Panc1 (cell line): ENCODE data around the gene EYA2.

Experiments
- POLR2AphosphoS5 ChIP-seq: IDR thresholded peaks from 2 replicates; pipeline ENCODE4 v1.6.1; 2012; ENCODE audit warnings: mild to moderate bottlenecking, low read depth, low read length, moderate library complexity
- TCF7L2 ChIP-seq: IDR thresholded peaks from 2 replicates; pipeline ENCODE4 v1.6.1; 2011; ENCODE audit warnings: mild to moderate bottlenecking, low read depth, low read length, inconsistent platforms
- TF ChIP-seq, protein P1 (sequence below), 2 experiments: IDR thresholded peaks; 2 replicates each; pipeline ENCODE4 v1.6.1; 2011 to 2012; ENCODE audit warnings: low read depth in 2 of 2, control low read depth in 1 of 2, low read length in 1 of 2, mild to moderate bottlenecking in 1 of 2, moderate library complexity in 1 of 2; ENCODE audit not compliant: insufficient read depth in 1 of 2
- TF ChIP-seq, protein P2 (sequence below): fragments of 450-650 bp; IDR thresholded peaks from 2 replicates; pipeline ENCODE4 v1.5.1; 2017; ENCODE audit warnings: mild to moderate bottlenecking

- TF ChIP-seq, protein P1, sequence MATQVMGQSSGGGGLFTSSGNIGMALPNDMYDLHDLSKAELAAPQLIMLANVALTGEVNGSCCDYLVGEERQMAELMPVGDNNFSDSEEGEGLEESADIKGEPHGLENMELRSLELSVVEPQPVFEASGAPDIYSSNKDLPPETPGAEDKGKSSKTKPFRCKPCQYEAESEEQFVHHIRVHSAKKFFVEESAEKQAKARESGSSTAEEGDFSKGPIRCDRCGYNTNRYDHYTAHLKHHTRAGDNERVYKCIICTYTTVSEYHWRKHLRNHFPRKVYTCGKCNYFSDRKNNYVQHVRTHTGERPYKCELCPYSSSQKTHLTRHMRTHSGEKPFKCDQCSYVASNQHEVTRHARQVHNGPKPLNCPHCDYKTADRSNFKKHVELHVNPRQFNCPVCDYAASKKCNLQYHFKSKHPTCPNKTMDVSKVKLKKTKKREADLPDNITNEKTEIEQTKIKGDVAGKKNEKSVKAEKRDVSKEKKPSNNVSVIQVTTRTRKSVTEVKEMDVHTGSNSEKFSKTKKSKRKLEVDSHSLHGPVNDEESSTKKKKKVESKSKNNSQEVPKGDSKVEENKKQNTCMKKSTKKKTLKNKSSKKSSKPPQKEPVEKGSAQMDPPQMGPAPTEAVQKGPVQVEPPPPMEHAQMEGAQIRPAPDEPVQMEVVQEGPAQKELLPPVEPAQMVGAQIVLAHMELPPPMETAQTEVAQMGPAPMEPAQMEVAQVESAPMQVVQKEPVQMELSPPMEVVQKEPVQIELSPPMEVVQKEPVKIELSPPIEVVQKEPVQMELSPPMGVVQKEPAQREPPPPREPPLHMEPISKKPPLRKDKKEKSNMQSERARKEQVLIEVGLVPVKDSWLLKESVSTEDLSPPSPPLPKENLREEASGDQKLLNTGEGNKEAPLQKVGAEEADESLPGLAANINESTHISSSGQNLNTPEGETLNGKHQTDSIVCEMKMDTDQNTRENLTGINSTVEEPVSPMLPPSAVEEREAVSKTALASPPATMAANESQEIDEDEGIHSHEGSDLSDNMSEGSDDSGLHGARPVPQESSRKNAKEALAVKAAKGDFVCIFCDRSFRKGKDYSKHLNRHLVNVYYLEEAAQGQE (IDR thresholded peaks at IDR 0.05; ENCODE audit: insufficient read depth in 1 of 2, low read depth in 2 of 2, low read length in 1 of 2), result no peak
- TF ChIP-seq, protein P2, sequence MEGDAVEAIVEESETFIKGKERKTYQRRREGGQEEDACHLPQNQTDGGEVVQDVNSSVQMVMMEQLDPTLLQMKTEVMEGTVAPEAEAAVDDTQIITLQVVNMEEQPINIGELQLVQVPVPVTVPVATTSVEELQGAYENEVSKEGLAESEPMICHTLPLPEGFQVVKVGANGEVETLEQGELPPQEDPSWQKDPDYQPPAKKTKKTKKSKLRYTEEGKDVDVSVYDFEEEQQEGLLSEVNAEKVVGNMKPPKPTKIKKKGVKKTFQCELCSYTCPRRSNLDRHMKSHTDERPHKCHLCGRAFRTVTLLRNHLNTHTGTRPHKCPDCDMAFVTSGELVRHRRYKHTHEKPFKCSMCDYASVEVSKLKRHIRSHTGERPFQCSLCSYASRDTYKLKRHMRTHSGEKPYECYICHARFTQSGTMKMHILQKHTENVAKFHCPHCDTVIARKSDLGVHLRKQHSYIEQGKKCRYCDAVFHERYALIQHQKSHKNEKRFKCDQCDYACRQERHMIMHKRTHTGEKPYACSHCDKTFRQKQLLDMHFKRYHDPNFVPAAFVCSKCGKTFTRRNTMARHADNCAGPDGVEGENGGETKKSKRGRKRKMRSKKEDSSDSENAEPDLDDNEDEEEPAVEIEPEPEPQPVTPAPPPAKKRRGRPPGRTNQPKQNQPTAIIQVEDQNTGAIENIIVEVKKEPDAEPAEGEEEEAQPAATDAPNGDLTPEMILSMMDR, result no peak
- no peak for TF ChIP-seq POLR2AphosphoS5
- TF ChIP-seq TCF7L2, result no peak
These were observed 253.4 kb downstream of the EYA2 start for GRCh38 chr20:47148059-47148458.
